Measurements from ENCODE around the gene HAAO. TPM values are rescaled to one million over a fixed set of nuclear protein-coding genes. Genes with fewer than 3 reads are reported as not detected.

The HAAO gene
- total RNA-seq, 2 donors from 2014 or later, result 1.4 to 2.6 TPM

DNA sequence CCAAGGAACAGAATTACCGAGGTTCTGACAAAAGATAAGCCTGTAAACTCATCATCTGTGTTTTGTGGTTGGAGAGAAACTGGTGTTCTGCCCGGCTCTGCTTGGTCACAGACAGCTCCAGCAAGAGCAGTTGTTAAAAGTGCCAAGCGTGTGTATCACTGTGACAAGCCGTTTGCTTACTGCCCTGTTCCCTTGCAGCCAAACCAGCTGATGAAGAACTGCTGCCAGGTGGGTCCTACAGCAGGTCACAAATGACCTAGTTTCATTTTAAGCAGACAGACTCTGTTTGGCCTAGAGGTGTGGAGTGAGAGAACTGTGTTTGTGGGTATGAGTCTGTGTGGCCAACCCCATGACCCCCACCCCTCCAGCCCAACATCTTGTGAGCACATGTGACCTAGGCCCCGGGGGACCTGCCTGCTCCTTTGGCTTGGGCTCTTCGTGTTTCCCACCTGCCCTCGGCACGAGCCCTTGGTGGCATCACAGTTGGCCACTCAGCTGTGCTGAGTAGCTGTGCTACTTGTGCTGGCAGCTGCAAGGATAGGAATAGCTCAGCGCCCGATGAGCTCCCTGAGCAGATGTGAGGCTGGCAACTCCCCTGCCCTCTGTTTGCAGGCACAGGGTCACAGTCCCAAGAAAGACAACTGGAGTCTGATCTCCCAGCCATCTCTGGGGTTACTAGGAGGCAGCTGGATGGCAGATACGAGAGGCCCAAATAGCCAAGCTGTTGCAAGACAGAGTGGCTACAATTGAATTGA lies 38.2 kb downstream of the HAAO start:
- H3K36me3 ChIP-seq, result no peaks in the 10 kb centered on the region
- H3K4me3 ChIP-seq, result no peak overlapping the region
- H3K4me1 ChIP-seq, result peaks cover 0 to 18% of the 10 kb centered on the region in 2 donors
- no peaks in the 10 kb centered on the region for H3K9me3 ChIP-seq
- TF ChIP-seq, protein P1, sequence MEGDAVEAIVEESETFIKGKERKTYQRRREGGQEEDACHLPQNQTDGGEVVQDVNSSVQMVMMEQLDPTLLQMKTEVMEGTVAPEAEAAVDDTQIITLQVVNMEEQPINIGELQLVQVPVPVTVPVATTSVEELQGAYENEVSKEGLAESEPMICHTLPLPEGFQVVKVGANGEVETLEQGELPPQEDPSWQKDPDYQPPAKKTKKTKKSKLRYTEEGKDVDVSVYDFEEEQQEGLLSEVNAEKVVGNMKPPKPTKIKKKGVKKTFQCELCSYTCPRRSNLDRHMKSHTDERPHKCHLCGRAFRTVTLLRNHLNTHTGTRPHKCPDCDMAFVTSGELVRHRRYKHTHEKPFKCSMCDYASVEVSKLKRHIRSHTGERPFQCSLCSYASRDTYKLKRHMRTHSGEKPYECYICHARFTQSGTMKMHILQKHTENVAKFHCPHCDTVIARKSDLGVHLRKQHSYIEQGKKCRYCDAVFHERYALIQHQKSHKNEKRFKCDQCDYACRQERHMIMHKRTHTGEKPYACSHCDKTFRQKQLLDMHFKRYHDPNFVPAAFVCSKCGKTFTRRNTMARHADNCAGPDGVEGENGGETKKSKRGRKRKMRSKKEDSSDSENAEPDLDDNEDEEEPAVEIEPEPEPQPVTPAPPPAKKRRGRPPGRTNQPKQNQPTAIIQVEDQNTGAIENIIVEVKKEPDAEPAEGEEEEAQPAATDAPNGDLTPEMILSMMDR (IDR thresholded peaks at IDR 0.05), result no peak
- H3K27me3 ChIP-seq, result no peaks in the 10 kb centered on the region
- no peak for DNase-seq (ENCODE audit: low spot score)
- H3K27ac ChIP-seq, result peak overlapping the region in 1 of 2 donors; percentile 56

DNA sequence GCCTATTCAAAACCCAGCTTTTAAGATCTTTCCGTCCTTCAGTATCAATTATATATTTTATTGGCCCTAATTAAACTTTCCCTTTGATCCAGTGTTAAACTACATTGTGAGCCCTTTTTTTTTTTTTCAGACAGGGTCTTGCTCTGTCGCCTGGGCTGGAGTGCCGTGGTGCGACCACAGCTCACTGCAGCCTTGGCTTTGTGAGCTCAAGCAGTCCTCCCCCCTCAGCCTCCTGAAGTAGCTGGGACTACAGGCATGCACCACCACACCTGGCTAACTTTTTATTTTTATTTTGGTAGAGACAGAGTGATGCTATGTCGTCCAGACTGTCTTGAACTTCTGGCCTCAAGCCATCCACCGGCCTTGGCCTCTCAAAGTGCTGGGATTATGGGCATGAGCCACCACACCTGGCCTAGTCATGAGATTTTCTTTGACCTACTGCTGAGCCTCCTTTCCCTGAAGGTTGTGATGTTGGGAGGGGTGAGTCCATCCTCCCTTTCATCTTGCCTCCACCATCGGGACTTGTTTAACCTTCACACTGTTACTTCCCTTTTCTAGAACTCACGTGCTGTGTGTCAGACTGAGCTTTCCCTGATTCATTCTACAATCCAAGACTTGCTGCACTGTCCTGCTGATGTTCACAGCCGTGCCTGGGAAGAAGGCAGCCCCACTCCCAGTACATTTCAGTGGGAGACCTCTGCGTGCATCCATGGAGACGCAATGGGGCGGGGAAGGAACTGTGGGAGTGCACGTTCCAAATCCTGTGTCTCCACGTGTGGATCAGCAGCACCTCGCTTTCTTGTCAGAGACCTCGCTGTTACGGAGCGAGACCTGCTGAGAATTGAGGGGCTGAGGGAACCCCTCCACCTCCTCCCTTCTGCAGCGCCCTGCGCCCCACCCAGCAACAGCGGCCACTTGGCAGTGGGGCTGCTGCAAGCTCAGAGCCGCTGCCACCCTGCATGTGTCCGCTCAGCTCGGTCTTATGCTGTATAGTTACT lies 39.3 kb downstream of the HAAO start:
- TF ChIP-seq, protein P1 (IDR thresholded peaks at IDR 0.05), result no peak
- H3K36me3 ChIP-seq, result no peaks in the 10 kb centered on the region
- no peaks in the 10 kb centered on the region for H3K27me3 ChIP-seq
- peak overlapping the region in 1 of 2 donors; percentile 56 for H3K27ac ChIP-seq
- H3K4me3 ChIP-seq, result no peak overlapping the region
- H3K4me1 ChIP-seq, result peaks cover 0 to 18% of the 10 kb centered on the region in 2 donors
- H3K9me3 ChIP-seq, result no peaks in the 10 kb centered on the region
- no peak for DNase-seq (ENCODE audit: low spot score)

DNA sequence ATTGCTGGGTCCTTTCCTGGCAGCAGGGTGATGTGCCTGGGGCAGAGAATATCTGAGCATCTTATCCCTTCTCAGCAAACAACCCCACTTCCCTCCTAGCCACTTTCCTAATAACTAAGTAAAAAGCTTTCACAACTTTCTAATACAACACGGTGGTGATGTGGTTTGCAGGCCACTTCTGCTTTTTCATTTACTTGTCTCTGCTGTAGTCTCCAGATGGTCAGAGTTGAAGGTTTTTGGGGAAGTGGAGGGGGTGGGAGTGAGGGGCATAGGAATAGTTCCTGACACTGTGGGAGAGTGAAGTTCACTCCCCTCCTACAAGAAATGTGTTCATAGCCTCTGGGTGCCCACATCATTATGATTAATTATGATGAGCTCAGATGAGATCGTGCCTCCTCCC lies 40.1 kb downstream of the HAAO start:
- no peak overlapping the region for H3K27ac ChIP-seq
- H3K36me3 ChIP-seq, result no peaks in the 10 kb centered on the region
- H3K27me3 ChIP-seq, result no peaks in the 10 kb centered on the region
- no peak for DNase-seq (ENCODE audit: low spot score)
- peaks cover 0 to 18% of the 10 kb centered on the region in 2 donors for H3K4me1 ChIP-seq
- no peak overlapping the region for H3K4me3 ChIP-seq
- TF ChIP-seq, protein P1 (IDR thresholded peaks at IDR 0.05), result no peak
- no peaks in the 10 kb centered on the region for H3K9me3 ChIP-seq

DNA sequence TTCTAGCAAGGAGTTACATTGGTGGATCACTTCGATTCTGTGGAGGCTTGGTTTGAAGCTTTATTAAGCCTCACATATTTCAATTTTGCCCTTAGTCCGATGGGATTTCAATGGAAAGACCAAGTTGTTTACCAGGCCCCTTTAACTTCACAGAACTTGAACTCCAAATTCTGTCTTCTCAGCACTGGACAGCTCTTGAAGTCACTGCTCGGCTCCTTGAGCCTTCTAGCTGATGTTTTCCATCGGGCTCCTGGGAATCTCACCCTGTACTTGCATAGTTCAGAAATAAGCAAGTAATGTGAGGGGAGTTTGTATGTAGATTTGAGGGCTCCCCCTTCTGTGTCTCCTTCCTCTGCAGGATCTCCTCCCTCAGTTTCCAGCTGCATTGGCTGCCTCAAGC lies 43.5 kb downstream of the HAAO start:
- Histone ChIP-seq H3K9me3 (no peaks in the 10 kb centered on the region), H3K4me3 (no peak overlapping the region), H3K36me3 (no peaks in the 10 kb centered on the region), H3K27ac (no peak overlapping the region), H3K27me3 (no peaks in the 10 kb centered on the region), H3K4me1 (peaks cover 0 to 7% of the 10 kb centered on the region in 2 donors)
- TF ChIP-seq, protein P1 (IDR thresholded peaks at IDR 0.05), result no peak
- DNase-seq (ENCODE audit: low spot score), result no peak

DNA sequence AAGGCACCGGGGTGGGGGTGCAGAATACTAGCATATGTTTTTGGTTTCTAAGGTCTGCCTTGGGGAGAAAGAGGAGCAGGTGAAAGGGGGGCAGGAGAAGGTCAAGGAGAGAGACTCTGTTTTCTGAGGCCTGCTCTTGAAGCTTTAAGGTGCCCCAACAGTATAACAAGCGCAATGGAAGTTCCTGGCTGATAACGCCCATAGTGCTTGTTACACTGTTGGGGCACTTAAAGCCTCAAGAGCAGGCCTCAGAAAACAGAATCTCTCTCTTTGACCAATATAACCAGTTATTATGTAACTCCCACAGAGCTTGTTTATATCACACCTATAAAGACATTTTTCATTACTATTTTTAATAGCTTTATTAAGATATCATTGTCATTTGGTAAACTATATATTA lies 45.0 kb downstream of the HAAO start:
- no peak for DNase-seq (ENCODE audit: low spot score)
- H3K9me3 ChIP-seq, result no peaks in the 10 kb centered on the region
- TF ChIP-seq, protein P1 (IDR thresholded peaks at IDR 0.05), result no peak
- H3K4me1 ChIP-seq, result no peaks in the 10 kb centered on the region
- H3K27ac ChIP-seq, result no peak overlapping the region
- no peaks in the 10 kb centered on the region for H3K36me3 ChIP-seq
- H3K27me3 ChIP-seq, result no peaks in the 10 kb centered on the region
- H3K4me3 ChIP-seq, result no peak overlapping the region

Measured in right atrium auricular region (tissue), 2 donors.